HG03469 (cell line): ENCODE results near the gene PTX4.

Source experiments
- ATAC-seq: cut with Tn5 transposase; IDR thresholded peaks from one replicate; pipeline ENCODE4 v1.9.1; 2021; ENCODE audit warnings: mild to moderate bottlenecking, moderate library complexity, moderate number of reproducible peaks; ENCODE audit not compliant: unreplicated experiment

The PTX4 gene

DNA sequence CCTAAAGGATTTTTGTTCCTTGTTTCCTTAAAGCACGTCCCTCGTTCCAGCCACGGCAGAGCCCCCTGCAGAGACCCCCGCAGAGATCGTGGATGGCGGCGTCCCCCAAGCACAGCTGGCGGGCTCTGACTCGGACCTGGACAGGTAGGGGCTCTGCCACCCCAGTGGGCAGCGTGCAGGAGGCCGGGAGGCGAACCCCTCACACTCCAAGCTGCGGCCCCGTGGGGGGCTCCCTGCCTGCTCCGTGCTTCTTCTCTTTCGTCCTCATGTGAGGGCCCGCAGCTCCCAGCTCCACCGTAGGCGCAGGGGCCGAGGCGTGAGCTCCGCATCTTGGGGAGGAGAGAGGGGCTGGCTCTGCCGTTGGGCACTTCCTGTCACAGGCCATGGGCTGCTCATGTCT, 12.9 kb upstream of the PTX4 start:
- ATAC-seq: no peak

DNA sequence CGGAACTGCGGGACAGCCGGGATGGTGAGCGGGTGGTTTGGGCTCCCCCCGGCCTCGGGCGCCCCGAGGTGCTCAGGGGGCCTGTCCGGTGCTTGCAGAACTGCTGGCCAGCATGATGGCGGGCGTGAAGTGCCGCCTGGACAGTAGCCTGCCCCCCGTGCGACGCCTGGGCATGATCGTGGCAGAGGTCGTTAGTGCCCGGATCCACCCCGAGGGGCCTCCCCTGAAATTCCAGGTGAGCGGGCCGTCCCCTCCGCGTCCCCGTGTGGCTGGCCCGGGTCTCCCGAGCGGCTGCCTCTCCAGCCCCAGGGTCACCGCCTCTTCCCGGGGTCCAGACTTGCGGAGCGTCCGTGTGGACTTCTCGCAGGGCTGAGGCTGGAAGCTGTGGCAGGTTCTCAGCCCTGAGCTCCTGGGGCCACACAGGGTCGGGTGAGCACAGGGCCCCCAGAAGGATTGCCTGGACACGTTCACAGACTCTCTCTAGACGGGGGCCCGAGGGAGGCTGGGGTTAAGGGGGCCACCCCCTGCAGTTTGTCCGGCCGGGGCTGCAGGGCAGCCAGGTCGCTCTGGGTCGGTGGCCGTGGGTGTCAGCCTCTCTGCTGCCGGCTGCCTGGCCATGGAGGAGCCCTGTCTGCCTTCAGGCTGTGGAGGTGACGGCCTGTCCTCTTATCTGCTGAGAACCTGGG, 11.9 kb upstream of the PTX4 start:
- no peak for ATAC-seq

DNA sequence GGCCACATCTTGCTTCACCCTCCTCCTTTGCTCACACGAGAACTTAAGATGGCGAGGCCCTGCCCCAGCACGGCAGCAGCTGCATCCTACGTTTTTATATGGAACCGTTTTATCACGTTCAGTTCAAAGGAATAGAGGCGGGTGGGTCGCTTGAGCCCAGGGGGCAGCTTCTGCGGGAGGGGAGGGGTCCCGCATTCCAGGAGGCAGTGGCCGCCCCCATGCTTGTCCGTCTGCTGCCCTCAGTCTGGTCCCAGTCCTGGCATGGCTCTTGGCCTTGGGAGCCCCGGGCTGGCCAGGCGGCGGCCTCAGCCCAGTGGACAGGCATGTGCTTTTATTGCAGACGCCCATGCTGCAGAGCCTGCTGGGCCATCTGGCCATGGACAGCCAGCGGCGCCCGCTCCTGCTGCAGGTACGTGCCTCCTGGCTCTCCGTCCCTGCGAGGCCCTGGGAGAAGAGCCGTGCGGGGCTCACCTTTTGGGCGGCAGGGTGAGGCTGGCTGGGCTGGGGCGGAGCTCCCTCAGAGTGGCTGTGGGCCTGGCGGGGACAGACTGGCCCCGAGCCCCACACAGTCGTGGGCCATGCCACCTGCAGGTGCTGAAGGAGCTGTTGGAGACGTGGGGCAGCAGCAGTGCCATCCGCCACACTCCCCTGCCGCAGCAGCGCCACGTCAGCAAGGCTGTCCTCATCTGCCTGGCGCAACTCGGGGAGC, 11.2 kb upstream of the PTX4 start:
- ATAC-seq: no peak

DNA sequence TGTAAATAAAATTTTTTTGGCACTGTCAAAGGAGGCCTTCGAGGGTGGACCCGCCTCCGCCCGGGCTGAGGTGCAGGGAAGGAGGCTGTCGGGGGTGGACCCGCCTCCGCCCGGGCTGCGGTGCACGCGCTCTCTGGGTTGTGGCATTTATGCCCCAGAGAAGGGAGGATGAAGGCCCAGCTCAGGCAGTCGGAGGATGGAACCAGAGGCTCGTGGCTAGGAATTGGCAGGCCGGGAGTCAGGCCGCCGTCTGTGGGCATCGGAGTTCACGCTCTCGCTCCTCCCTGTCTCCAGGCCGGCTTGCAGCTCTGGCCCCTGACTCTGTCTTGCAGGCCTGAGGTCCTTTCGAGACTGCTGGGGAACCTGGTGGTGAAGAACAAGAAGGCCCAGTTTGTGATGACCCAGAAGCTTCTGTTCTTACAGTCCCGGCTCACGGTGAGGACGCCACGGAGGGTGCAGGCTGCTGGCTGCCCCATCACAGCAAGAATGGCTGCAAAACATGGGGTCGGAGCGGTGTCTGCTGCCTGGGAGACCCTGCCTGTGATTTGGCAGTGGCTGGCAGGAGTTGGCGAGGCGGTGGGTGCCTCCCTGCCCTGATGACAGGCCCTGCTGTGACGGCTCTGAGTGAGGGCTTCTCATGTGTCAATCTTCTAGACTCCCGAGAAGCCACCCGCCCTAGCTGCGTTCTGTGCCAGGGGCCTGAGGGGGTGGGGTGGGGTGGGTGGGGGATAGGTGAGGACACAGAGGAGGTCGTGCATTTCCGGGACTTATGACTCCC, 10.3 kb upstream of the PTX4 start:
- no peak for ATAC-seq

DNA sequence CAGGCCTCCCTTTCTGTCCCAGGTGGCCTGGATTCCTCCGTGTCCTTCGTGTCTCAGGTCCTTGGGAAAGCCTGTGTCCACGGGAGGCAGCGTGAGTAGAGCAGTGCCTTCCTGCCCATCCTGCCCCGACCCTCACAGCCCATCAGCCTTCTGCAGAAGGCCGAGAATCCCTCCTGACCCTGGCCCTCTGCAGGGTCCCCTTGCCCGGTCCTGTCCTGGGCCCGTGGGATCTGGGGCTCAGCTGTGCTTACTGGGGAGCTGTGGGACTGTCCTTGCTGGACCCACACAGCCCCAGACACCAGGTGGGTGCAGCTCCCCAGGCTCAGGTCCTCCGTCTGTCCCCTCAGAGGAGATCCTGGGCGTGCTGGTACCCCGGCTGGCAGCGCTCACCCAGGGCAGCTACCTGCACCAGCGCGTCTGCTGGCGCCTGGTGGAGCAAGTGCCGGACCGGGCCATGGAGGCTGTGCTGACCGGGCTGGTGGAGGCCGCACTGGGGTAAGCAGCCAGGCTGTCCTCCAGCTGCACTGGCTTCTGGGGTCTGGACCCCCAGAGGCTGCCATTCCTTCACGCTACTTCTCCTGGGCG, 8.4 kb upstream of the PTX4 start:
- no peak for ATAC-seq

DNA sequence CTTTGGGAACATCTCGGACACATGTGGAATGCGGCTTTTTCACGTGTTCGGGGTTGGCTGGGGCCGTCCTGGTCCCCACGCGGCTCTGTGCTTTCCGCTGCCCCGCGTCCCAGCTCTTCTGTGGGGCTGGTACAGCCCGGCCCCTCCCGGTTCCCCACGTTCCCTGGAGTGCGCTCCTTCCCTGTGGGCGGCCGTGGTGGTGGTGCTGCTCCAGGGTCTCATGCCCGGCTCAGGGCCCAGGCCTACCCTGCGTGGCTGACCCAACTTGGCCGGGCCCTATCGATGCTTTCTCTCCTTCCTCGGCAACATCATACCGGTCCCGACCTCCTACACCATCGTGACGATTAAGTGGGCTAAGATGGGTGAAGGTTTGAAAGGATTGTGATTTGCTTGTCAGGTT, 7.7 kb upstream of the PTX4 start:
- no peak for ATAC-seq

DNA sequence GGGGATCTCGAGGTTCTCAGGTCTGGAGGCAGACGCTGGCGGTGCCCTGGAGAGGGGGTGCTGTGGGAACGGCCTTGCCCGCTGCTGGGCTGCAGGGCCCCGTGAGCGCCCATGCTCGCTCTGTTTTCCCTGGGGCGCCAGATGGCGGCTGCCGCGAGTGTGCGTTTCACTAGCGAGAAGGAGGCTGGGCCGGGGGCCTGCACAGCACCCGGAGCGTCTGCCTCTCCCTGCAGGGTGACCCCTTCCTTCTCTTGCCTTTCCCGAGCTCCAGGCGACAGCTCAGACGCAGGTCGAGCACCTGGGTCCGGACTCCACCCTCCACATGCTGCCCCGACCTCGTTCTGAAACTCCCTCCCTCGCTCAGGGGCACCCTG, 7.1 kb upstream of the PTX4 start:
- no peak for ATAC-seq

DNA sequence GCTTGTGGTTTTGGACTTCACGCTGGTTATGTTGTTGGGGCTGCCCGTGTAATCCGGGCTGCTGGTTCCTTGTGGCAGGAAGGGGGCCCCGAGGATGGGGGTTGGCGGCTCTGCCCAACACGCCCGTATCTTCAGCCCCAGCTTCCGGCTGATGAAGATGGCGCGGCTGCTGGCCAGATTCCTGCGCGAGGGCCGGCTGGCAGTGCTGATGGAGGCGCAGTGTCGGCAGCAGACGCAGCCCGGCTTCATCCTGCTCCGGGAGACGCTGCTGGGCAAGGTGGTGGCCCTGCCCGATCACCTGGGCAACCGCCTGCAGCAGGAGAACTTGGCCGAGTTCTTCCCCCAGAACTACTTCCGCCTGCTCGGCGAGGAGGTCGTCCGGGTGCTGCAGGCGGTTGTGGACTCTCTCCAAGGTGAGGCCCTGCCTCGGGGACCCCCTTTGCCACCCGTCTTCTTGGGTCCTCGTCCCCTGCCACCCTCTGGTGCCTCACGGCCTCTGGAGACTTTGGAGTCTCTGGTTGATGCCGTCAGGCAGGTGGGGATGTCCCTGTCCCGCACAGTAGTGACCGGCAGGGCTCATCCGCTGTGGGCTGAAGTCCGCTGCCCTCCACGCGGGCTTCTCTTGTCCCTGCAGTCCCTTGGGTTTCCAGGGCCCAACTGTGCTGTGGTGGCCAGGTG, 6.6 kb upstream of the PTX4 start:
- no peak for ATAC-seq

DNA sequence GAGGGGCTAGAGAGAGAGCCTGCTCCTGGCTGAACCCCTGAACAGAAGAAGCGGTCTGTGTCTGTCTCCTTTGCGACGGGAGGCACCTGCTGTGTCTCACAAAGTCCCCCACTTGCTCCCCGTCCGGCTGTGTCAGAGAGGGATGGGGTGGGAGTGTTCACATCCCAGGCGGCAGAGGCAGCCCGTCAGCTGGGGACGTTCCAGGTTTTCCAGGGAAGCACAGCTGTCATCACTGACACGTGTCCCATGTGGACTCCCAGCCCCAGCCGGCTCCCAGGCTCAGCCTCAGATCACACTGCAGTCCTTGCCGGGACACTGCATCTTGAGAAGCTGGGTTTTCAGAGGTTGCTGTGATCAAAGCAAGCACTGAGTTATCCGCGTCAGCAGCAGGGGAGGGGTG, 6.0 kb upstream of the PTX4 start:
- ATAC-seq: no peak

DNA sequence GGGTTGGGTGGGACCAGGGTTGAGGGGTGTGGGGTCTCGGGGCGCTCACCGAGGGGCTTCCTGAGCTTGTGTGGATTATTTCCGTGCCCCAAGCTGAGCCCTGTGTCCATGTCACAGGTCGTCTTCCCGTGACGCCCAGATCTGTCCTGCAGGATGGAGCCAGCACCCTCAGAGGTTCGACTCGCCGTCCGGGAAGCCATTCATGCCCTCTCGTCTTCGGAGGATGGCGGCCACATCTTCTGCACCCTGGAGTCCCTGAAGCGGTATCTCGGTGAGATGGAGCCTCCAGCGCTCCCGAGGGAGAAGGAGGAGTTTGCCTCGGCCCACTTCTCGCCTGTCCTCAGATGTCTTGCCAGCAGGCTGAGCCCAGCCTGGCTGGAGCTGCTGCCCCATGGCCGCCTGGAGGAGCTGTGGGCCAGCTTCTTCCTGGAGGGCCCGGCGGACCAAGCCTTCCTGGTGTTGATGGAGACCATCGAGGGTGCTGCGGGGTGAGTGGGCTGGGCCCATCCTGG, 5.4 kb upstream of the PTX4 start:
- no peak for ATAC-seq

DNA sequence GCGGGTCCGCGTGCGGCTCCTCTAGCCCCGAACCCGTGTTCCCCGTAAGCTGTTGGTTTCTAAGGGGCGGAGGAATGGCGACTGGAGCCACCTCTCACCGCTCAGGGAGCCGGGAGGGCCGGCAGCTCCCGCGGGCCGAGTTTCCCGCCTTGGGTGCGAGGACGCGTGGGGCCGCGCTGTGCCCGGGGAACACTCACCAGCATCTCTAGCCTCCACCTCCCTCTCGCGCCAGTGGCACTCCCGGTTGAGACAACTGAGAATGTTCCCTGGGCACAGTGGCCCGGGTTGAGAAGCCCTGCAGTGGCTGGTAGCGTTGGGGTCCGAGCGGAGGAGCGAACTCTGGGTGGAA, 5.0 kb upstream of the PTX4 start:
- no peak for ATAC-seq

DNA sequence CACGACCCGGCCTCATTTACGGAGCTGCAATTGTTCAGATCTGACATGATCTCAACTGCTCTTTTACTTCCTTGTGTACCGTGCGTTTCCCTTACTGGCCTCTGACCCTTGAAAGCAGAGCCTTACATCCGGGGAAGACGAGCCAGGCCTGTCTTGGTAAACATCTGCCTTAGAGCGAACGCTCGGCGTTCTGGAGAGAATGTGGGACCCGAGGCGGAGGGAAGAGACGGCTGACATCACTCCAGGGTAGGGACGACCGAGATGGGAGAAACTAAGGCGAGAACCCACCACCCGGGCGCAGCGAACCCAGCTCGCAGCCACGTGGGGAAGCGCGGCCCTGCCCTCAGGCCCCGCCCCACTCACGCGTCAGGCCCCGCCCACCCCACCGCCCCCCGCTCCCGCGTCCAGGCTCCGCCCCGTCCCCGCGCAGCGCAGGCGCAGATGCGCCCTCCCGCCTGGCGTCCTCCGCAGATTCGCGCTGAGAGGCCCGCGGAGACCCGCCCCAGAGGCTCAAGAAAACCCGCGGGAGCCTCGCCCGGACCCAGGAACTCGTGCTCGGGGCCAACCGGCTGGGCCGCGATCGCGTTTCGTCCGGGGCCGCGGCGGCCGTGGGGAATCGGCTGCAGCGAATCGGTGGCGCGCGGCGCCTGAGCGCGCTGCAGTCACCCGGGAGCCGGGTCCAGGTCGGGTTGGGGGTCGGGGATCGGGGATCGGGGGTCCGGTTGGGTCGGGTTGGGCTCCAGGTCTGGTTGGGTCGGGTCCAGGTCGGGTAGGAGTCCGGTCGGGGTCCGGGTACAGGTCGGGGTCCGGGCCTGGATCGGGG, 4.4 kb upstream of the PTX4 start, which contains the start of gene TELO2:
Gene TELO2, plus strand, starts transcription at position 438 of the 823 bp plus-strand sequence. CDS start 922 bp downstream, outside the sequence.
- ATAC-seq: no peak

DNA sequence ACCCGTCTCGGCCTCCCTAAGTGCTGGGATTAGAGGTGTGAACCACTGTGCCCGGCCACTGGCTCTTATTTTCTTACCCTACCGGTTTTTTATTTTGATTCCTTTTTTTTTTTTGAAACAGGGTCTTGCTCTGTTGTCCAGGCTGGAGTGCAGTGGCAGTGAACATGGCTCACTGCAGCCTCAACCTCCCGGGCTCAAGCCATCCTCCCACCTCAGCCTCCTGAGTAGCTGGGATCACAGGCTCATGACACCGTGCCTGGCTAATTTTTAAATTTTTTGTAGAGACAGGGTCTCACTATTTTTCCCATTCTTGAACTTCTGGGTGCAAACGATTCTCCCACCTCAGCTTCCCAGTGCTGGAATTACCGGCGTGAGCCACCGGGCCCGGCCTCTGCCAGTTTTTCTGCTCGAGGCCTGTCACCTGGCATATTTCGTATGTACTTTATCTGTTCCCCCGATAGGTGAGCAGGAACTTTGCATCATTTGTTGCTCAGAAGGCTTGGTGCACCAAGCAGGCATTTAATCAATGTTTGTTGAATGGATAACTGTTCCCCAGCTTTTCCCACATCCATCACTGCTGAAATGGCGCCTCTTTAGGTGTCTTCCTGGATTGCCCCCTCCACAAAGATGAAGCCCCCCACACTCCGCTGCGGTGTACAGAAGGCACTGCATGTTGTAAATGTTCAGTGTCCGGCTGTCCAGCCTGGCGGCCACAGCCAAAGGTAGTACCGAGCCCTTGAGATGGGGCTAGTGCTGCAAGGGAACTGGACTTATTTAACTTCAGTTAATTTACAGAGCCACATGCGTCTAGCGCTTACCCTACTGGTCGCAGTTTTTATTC, 3.6 kb upstream of the PTX4 start:
- no peak for ATAC-seq

DNA sequence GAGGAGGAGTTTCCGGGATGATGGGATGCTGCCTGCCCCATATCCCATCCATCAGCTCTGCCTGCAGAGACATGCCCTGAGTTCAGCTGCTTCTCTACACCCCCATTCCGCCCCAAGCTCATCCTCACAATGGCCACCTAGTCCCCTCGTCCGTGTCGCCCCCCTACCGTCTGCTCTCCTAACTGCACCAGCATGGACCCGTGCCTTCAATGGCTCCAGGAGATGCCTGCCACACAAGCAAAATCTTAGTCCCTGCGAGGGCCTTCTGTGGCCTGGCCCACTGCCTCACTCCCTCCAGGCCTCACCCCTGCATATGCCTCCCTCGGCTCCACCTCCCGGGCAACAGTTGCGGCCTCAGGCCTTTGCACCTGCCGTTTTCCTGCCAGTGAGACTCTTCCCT, 2.6 kb upstream of the PTX4 start:
- no peak for ATAC-seq

DNA sequence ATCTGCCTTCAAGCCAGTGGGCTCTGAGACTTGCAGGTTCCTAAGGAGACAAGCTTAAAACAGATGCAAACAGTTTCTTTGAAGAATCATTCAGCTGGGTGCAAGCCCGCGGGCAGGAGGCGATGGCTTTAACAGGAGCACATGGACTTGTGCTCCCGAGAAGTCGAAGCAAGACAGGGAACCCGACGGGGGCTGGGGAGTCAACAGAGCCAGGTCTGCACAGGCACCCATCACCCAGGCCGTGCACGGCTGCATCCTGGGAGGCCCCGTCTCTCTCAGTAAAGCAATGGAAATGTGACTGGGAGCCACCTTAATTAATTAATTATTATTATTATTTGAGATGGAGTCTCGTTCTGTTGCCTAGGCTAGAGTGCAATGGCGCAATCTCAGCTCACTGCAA, 333 bp upstream of the PTX4 start:
- no peak for ATAC-seq

DNA sequence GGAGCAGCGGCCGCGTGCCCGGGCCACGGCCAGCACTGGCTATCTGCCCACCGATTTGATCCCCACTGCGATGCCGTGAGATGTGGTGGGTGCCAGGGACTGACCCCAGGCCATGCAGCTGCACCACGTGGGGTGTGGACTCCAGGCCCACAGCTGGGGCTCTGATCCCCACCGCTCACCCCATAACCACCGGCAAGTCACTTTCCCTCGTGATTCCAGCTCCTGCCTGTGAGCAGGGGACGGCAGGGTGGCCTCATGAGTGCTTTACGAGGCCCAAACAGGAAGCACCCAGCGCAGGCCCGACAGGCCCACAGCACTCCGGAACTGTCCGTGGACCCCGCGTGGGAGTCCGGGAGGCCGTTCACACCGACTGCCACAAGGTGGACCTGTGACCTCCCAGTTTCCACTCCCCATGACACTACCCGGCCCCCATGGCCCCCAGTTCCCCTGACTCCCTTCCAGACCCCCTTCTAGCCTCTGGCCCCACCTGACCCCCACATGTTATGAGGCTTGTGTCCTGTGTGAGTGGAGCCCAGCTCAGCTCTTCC, 616 bp downstream of the PTX4 start:
- ATAC-seq: no peak

DNA sequence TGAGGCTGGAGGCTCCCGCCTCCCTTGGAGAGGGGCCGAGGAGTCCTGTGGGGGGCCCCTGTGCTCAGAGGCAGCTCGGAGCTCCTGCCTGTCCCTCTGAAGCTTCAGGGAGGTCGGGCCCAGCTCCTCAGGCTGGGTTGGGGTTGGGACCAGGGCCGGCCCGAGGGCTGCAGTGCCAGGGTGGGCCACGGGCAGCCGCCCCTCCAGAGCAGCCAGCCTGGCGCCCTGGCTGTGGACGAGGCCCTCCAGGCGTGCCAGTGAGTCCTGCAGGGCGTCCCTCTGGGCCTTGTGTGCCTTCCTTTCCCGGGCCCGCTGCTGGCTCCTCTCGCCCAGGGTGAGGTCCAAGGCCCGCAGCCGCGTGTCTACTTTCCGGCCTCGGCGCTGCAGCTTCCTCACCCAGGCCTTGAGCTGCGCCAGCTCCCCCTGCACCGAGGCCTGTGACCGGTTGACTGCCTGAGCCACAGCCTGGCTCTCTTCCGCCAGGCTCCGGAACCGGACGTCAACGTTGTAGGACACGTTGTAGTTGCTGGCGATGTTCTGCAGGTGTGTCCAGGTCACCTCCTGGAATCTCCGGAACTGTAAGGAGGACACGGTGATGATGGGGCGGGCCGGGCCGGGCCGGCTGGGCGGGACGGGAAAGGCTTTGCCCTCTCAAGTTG, 1.2 kb downstream of the PTX4 start:
- ATAC-seq: no peak
